ENCODE measurements around the gene DNAJC11.

- TF ChIP-seq POLR2A (IDR thresholded peaks at IDR 0.05; ENCODE audit: extremely low read depth, insufficient read length): no peak
- no peak for TF ChIP-seq CTCF (IDR thresholded peaks at IDR 0.05; ENCODE audit: low read depth, low read length)
Observed at GRCh38 chr1:6612641-6613360, 88.8 kb downstream of the DNAJC11 start.

Measured in NB4 (cell line).